Measurements from ENCODE around the gene CRACR2B. TPM values are rescaled to one million over a fixed set of nuclear protein-coding genes. Genes with fewer than 3 reads are reported as not detected.

CRACR2B gene
- total and polyA plus RNA-seq, 2 of the 13 experiments (the other 11 are each of a cell fraction or from before 2014, with no cell fraction given), result 14.9 to 21.0 TPM

DNA sequence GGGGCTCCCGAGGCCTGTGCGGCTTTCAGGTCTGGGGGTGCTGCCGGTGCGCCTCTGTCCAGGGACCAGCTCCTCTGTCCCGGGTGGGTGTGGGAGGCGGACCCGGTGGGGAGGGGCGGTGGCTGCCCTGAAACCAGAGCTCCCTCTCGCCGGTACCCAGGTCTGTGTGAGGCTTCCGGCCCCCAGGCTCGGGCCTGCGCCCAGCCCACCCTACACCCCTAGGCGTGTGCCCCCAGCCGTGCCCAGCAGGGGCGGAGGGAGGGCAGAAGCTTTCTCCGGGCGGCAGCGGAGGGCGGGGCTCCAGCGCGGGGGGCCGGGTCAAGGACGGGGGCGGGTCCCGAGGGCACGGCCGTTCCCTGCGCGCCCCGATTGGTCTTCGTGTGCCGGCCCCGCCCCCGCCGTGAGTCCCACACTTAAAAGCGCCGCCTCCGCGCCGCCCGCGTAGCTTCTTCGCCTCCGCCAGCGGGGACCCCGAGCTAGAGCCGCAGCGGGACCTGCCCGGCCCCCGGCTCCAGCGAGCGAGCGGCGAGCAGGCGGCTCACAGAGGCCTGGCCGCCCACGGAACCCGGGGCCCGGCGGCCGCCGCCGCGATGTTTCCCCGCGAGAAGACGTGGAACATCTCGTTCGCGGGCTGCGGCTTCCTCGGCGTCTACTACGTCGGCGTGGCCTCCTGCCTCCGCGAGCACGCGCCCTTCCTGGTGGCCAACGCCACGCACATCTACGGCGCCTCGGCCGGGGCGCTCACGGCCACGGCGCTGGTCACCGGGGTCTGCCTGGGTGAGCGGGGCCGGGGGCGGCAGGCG lies 8.4 kb upstream of the CRACR2B start (continued):
- TF ChIP-seq, protein P1, sequence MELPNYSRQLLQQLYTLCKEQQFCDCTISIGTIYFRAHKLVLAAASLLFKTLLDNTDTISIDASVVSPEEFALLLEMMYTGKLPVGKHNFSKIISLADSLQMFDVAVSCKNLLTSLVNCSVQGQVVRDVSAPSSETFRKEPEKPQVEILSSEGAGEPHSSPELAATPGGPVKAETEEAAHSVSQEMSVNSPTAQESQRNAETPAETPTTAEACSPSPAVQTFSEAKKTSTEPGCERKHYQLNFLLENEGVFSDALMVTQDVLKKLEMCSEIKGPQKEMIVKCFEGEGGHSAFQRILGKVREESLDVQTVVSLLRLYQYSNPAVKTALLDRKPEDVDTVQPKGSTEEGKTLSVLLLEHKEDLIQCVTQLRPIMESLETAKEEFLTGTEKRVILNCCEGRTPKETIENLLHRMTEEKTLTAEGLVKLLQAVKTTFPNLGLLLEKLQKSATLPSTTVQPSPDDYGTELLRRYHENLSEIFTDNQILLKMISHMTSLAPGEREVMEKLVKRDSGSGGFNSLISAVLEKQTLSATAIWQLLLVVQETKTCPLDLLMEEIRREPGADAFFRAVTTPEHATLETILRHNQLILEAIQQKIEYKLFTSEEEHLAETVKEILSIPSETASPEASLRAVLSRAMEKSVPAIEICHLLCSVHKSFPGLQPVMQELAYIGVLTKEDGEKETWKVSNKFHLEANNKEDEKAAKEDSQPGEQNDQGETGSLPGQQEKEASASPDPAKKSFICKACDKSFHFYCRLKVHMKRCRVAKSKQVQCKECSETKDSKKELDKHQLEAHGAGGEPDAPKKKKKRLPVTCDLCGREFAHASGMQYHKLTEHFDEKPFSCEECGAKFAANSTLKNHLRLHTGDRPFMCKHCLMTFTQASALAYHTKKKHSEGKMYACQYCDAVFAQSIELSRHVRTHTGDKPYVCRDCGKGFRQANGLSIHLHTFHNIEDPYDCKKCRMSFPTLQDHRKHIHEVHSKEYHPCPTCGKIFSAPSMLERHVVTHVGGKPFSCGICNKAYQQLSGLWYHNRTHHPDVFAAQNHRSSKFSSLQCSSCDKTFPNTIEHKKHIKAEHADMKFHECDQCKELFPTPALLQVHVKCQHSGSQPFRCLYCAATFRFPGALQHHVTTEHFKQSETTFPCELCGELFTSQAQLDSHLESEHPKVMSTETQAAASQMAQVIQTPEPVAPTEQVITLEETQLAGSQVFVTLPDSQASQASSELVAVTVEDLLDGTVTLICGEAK (IDR thresholded peaks at IDR 0.05), result no peak
- TF ChIP-seq, protein P1 (CRISPR knock-in tag; IDR thresholded peaks at IDR 0.05), result peak; percentile 18; the same call in 1 of the 2 replicates
- TF ChIP-seq, protein P2, sequence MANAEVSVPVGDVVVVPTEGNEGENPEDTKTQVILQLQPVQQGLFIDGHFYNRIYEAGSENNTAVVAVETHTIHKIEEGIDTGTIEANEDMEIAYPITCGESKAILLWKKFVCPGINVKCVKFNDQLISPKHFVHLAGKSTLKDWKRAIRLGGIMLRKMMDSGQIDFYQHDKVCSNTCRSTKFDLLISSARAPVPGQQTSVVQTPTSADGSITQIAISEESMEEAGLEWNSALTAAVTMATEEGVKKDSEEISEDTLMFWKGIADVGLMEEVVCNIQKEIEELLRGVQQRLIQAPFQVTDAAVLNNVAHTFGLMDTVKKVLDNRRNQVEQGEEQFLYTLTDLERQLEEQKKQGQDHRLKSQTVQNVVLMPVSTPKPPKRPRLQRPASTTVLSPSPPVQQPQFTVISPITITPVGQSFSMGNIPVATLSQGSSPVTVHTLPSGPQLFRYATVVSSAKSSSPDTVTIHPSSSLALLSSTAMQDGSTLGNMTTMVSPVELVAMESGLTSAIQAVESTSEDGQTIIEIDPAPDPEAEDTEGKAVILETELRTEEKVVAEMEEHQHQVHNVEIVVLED (CRISPR knock-in tag; IDR thresholded peaks at IDR 0.05; ENCODE audit: borderline replicate concordance), result peak; percentile 22; the same call in 1 of the 2 replicates
- TF ChIP-seq NCOA5 (CRISPR knock-in tag; IDR thresholded peaks at IDR 0.05), result no peak
- TF ChIP-seq DNMT3B (CRISPR knock-in tag; conservative IDR thresholded peaks at IDR 0.05), result no peak
- peak; percentile 25; the same call in 1 of the 2 replicates for TF ChIP-seq THAP11 (CRISPR knock-in tag; IDR thresholded peaks at IDR 0.05)
- TF ChIP-seq, protein P3, sequence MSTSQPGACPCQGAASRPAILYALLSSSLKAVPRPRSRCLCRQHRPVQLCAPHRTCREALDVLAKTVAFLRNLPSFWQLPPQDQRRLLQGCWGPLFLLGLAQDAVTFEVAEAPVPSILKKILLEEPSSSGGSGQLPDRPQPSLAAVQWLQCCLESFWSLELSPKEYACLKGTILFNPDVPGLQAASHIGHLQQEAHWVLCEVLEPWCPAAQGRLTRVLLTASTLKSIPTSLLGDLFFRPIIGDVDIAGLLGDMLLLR (CRISPR knock-in tag; IDR thresholded peaks at IDR 0.05), result no peak; the same call in 1 of the 2 replicates
- no peak for TF ChIP-seq DPF2 (CRISPR knock-in tag; IDR thresholded peaks at IDR 0.05; ENCODE audit: borderline replicate concordance, low read depth)
- TF ChIP-seq ARNT (IDR thresholded peaks at IDR 0.05), result no peak
- no peak for TF ChIP-seq MAFG (CRISPR knock-in tag; IDR thresholded peaks at IDR 0.05)
- no peak for TF ChIP-seq XRCC5 (optimal IDR thresholded peaks at IDR 0.05; ENCODE audit: low read length)
- TF ChIP-seq MEIS1 (CRISPR knock-in tag; IDR thresholded peaks at IDR 0.05; ENCODE audit: borderline replicate concordance), result peak; percentile 21
- TF ChIP-seq PBX2 (CRISPR knock-in tag; IDR thresholded peaks at IDR 0.05), result no peak
- no peak for TF ChIP-seq SMAD1 (CRISPR knock-in tag; IDR thresholded peaks at IDR 0.05; ENCODE audit: borderline replicate concordance, low read depth)
- TF ChIP-seq, protein P4, sequence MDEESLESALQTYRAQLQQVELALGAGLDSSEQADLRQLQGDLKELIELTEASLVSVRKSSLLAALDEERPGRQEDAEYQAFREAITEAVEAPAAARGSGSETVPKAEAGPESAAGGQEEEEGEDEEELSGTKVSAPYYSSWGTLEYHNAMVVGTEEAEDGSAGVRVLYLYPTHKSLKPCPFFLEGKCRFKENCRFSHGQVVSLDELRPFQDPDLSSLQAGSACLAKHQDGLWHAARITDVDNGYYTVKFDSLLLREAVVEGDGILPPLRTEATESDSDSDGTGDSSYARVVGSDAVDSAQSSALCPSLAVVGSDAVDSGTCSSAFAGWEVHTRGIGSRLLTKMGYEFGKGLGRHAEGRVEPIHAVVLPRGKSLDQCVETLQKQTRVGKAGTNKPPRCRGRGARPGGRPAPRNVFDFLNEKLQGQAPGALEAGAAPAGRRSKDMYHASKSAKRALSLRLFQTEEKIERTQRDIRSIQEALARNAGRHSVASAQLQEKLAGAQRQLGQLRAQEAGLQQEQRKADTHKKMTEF (CRISPR knock-in tag; IDR thresholded peaks at IDR 0.05), result no peak; the same call in 1 of the 2 replicates

Data from HepG2 (cell line).